GM21526 (cell line): ENCODE data around the gene SLC4A11.

Experiments used
- ATAC-seq: cut with Tn5 transposase; IDR thresholded peaks from one replicate; pipeline ENCODE4 v1.9.1; 2021; ENCODE audit warnings: moderate library complexity; ENCODE audit not compliant: unreplicated experiment, low FRiP score

SLC4A11 gene

DNA sequence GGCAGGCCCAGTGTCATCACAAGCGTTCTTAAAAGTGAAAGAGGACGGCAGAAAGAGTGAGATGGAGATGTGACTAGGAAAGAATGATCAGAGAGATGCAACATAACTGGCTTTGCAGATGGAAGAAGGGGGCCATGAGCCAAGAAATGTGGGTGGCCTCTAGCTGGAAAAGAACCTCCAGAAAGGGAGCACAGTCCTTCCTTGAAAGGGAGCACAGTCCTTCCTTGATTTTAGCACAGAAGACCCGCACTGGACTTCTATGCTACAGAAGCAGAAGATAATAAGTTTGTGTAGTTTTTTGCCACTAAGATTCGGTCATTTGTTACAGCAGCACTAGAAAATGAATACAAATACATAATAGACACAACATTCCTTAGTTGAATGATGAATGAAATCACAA, 58.7 kb downstream of the SLC4A11 start:
- ATAC-seq: no peak

DNA sequence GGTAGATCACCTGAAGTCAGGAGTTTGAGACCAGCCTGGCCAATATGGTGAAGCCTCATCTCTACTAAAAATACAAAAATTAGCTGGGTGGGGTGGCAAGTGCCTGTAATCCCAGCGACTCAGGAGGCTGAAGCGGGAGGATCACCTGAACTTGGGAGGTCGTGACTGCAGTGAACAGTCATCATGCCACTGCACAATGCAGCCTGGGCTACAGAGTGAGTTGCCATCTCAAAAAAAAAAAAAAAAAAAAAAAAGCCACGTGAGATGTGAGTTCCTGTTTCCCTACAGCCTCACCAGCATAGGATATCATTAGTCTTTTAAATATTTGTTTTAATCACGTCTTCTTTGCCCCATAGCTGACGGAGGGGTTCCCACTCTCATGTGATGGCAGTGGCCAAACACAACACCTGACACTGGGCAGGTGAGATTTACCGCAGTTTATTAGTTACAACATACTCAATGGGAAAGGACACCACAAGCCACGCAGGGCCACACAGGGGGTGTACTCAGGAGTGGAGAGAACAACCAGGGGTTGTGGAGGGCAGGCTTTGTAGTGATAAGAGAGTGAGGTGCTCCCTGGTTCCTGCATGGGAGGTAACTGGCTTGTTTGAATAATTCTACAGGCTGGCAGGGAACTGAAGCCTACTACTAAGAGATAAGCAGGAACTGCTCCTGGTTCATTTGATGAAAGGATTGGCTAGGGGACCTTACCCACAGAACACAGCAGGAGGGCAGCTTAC, 61.1 kb downstream of the SLC4A11 start:
- no peak for ATAC-seq
